HL-60 (cell line): ENCODE data around the gene RPL36.

ENCODE experiments used
- DNase-seq, 2 experiments: peaks; one replicate each; pipeline ENCODE4 v3.0.0-alpha.2; 2010 to 2020; ENCODE audit warnings: low read depth in 1 of 2, low spot score in 1 of 2
- H3K27ac ChIP-seq: fragments of 250-450 bp; sonication (Bioruptor Pico); replicated peaks from 2 replicates; pipeline ENCODE4 v1.5.1; 2020; ENCODE audit warnings: mild to moderate bottlenecking, moderate library complexity
- H3K27me3 ChIP-seq: fragments of 250-450 bp; sonication (Bioruptor Pico); 2 replicates; pipeline ENCODE4 v1.5.1; 2021; ENCODE audit warnings: mild to moderate bottlenecking, moderate library complexity; ENCODE audit not compliant: insufficient read depth, poor library complexity, severe bottlenecking
- H3K4me3 ChIP-seq: replicated peaks from 2 replicates; pipeline ENCODE4 v1.5.1; 2011; ENCODE audit warnings: mild to moderate bottlenecking, control low read depth, low read length; ENCODE audit not compliant: insufficient read depth
- GABPA ChIP-seq: IDR thresholded peaks from 2 replicates; pipeline ENCODE4 v1.6.1; 2012; ENCODE audit warnings: low read depth
- POLR2AphosphoS5 ChIP-seq: IDR thresholded peaks from 2 replicates; pipeline ENCODE4 v1.6.1; 2012; ENCODE audit warnings: low read depth
- SPI1 ChIP-seq: IDR thresholded peaks from 2 replicates; pipeline ENCODE4 v1.6.1; 2012; ENCODE audit warnings: low read depth, mild to moderate bottlenecking, borderline replicate concordance
- TF ChIP-seq, protein P1 (sequence below): IDR thresholded peaks from 2 replicates; pipeline ENCODE4 v1.6.1; 2012; ENCODE audit warnings: low read depth; ENCODE audit not compliant: insufficient replicate concordance
- TF ChIP-seq, protein P2 (sequence below): IDR thresholded peaks from one replicate; pipeline ENCODE4 v1.5.1; 2011; ENCODE audit warnings: low read length, control low read depth, inconsistent platforms; ENCODE audit not compliant: insufficient read depth

The RPL36 gene

DNA sequence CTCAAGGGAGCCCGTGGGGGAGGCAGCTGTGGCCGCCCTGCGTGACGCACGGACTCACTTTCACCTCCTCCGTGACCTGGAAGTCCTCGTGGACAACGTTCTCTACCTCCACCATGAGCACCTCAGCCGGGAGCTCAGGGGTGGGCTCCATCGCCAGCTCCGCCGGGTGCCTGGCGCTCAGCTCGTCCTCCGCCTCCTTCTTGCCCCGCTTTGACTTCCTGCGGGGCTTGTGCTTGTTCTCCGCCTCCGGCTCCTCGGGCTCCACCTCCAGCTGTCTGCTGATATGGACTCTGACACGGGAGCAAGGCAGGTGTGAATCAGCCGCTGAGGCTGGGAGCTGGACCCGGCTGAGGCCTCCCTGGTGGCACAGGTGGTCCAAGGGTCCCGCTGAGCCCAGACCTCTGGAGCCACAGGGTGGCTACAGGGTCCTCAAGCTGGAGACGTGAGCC lies 21.6 kb downstream of the RPL36 start:
- Histone ChIP-seq H3K27ac (no peak overlapping the region), H3K4me3 (no peak overlapping the region), H3K27me3 (no peaks in the 10 kb centered on the region)
- no peak for TF ChIP-seq GABPA
- no peak for TF ChIP-seq POLR2AphosphoS5
- TF ChIP-seq, protein P1, sequence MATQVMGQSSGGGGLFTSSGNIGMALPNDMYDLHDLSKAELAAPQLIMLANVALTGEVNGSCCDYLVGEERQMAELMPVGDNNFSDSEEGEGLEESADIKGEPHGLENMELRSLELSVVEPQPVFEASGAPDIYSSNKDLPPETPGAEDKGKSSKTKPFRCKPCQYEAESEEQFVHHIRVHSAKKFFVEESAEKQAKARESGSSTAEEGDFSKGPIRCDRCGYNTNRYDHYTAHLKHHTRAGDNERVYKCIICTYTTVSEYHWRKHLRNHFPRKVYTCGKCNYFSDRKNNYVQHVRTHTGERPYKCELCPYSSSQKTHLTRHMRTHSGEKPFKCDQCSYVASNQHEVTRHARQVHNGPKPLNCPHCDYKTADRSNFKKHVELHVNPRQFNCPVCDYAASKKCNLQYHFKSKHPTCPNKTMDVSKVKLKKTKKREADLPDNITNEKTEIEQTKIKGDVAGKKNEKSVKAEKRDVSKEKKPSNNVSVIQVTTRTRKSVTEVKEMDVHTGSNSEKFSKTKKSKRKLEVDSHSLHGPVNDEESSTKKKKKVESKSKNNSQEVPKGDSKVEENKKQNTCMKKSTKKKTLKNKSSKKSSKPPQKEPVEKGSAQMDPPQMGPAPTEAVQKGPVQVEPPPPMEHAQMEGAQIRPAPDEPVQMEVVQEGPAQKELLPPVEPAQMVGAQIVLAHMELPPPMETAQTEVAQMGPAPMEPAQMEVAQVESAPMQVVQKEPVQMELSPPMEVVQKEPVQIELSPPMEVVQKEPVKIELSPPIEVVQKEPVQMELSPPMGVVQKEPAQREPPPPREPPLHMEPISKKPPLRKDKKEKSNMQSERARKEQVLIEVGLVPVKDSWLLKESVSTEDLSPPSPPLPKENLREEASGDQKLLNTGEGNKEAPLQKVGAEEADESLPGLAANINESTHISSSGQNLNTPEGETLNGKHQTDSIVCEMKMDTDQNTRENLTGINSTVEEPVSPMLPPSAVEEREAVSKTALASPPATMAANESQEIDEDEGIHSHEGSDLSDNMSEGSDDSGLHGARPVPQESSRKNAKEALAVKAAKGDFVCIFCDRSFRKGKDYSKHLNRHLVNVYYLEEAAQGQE = no peak
- TF ChIP-seq, protein P2, sequence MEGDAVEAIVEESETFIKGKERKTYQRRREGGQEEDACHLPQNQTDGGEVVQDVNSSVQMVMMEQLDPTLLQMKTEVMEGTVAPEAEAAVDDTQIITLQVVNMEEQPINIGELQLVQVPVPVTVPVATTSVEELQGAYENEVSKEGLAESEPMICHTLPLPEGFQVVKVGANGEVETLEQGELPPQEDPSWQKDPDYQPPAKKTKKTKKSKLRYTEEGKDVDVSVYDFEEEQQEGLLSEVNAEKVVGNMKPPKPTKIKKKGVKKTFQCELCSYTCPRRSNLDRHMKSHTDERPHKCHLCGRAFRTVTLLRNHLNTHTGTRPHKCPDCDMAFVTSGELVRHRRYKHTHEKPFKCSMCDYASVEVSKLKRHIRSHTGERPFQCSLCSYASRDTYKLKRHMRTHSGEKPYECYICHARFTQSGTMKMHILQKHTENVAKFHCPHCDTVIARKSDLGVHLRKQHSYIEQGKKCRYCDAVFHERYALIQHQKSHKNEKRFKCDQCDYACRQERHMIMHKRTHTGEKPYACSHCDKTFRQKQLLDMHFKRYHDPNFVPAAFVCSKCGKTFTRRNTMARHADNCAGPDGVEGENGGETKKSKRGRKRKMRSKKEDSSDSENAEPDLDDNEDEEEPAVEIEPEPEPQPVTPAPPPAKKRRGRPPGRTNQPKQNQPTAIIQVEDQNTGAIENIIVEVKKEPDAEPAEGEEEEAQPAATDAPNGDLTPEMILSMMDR = no peak
- DNase-seq = no peak

DNA sequence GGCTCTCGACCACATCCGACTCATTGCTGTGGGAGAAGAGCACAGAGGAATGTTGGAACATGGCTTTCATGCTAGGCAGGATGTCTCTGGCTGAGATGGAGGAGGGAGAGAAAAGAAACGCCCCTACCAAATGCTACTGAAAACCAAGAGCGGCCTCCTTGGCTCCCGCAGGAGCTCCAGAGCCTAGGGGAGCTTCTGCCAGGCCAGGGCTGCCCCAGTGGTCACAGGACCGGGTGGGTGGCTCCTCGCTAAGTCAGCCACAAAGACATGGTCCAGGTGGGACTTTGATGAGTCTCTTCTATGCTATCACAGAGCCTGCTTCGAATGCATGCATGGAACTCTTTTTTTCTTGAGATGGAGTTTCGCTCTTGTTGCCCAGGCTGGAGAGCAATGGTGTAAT lies 23.1 kb downstream of the RPL36 start:
- no peak for DNase-seq
- TF ChIP-seq SPI1 (no peak), GABPA (no peak), POLR2AphosphoS5 (no peak)
- TF ChIP-seq, protein P2 = no peak
- TF ChIP-seq, protein P1 = no peak
- Histone ChIP-seq H3K27me3 (no peaks in the 10 kb centered on the region), H3K4me3 (no peak overlapping the region), H3K27ac (no peak overlapping the region)

- H3K27me3 ChIP-seq = no peaks in the 10 kb centered on the region
- no peak overlapping the region for H3K27ac ChIP-seq
- TF ChIP-seq GABPA = no peak
- 0 out of 2 replicates have a peak, but pooled peaks have one; percentile 1 for TF ChIP-seq POLR2AphosphoS5
- no peak for TF ChIP-seq SPI1
- TF ChIP-seq, protein P2 = no peak
- TF ChIP-seq, protein P1 = no peak
- no peak overlapping the region for H3K4me3 ChIP-seq
- DNase-seq = no peak
These were observed 24.7 kb downstream of the RPL36 start for GRCh38 chr19:5714816-5715215.
